ENCODE results near the gene OTUD7B. TPM values are rescaled to one million over a fixed set of nuclear protein-coding genes. Genes with fewer than 3 reads are reported as not detected.
"Not testable (repeated sequence)": the region's sequence is repeated elsewhere in the genome, so short reads cannot be mapped to it uniquely, and the experiment has no call there.

Gene OTUD7B
- total and polyA plus RNA-seq, 2 experiments from 2014 or later = 3.6 to 17.8 TPM

DNA sequence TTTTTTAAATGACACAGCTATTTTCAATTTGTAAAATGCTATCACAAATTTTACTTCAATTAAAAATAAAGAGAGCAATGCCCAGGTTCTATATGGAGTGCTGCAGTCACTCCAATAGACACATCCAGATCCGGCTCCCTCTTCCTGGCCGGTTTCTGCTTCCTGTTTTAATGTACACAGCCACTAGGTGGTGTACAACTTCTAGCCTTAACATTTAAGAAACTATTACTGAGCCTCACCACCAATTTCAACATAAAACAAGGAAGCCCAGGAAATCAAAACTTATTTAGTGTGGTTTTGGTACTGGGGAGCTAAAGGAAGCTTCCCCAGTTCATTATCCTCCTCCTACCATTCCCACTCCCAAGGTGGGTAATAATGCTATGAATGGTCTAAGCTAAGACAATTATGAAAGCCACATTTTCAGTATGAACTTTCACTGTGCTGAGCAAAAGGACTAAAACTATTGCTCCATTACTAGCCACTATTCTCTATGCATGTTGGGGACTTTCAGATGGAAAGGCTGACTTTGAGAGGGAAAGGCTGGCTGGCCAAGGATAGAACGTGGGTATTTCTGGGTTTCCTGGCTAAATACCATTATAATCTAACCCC lies 48.4 kb downstream of the OTUD7B start:
- WGBS (ENCODE audit: low lambda C conversion rate, missing lambda C conversion rate) = 31% methylated on average over 3 of the region's 3 CpGs
- H3K4me3 ChIP-seq = no peak overlapping the region
- no peaks in the 10 kb centered on the region for H4K20me1 ChIP-seq (ENCODE audit: insufficient read depth, poor library complexity, severe bottlenecking)
- no peaks in the 10 kb centered on the region for H3K4me1 ChIP-seq (ENCODE audit: insufficient read depth)
- H2AFZ ChIP-seq = no peak overlapping the region
- H3K27ac ChIP-seq = peak overlapping the region; percentile 17
- H3K79me2 ChIP-seq = no peaks in the 10 kb centered on the region
- H3K27me3 ChIP-seq = no peaks in the 10 kb centered on the region
- no peaks in the 10 kb centered on the region for H3K9me3 ChIP-seq (ENCODE audit: low read depth)
- H3K4me2 ChIP-seq = no peak overlapping the region
- peaks cover 5% of the 10 kb centered on the region for H3K36me3 ChIP-seq (replicated peaks; ENCODE audit: insufficient read depth, low read depth)
- H3K9me2 ChIP-seq (replicated peaks; ENCODE audit: insufficient read depth) = no peaks in the 10 kb centered on the region
- peak; percentile 81 for DNase-seq (ENCODE audit: low spot score)
- no peak for TF ChIP-seq EZH2phosphoT487 (IDR thresholded peaks at IDR 0.05; ENCODE audit: low read depth, severe bottlenecking, unreplicated experiment)
- TF ChIP-seq, protein P1, sequence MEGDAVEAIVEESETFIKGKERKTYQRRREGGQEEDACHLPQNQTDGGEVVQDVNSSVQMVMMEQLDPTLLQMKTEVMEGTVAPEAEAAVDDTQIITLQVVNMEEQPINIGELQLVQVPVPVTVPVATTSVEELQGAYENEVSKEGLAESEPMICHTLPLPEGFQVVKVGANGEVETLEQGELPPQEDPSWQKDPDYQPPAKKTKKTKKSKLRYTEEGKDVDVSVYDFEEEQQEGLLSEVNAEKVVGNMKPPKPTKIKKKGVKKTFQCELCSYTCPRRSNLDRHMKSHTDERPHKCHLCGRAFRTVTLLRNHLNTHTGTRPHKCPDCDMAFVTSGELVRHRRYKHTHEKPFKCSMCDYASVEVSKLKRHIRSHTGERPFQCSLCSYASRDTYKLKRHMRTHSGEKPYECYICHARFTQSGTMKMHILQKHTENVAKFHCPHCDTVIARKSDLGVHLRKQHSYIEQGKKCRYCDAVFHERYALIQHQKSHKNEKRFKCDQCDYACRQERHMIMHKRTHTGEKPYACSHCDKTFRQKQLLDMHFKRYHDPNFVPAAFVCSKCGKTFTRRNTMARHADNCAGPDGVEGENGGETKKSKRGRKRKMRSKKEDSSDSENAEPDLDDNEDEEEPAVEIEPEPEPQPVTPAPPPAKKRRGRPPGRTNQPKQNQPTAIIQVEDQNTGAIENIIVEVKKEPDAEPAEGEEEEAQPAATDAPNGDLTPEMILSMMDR (IDR thresholded peaks at IDR 0.05; ENCODE audit: poor library complexity) = peak; percentile 78

DNA sequence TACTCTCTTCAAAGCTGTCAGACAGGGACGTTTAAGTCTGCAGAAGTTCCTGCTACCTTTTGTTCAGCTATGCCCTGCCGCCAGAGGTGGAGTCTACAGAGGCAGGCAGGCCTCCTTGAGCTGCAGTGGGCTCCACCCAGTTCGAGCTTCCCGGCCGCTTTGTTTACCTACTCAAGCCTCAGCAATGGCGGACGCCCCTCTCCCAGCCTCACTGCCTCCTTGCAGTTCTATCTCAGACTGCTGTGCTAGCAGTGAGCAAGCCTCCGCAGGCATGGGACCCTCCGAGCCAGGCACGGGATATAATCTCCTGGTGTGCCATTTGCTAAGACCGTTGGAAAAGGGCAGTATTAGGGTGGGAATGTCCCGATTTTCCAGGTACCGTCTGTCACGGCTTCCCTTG lies 53.0 kb downstream of the OTUD7B start:
- H3K36me3 ChIP-seq (replicated peaks; ENCODE audit: insufficient read depth, low read depth); H3K9me2 ChIP-seq (replicated peaks; ENCODE audit: insufficient read depth); H3K9me3 ChIP-seq (ENCODE audit: low read depth); H3K4me3 ChIP-seq; H3K4me1 ChIP-seq (ENCODE audit: insufficient read depth); H3K27me3 ChIP-seq; H2AFZ ChIP-seq; DNase-seq (ENCODE audit: low spot score); H3K4me2 ChIP-seq; H3K79me2 ChIP-seq; H3K27ac ChIP-seq; H4K20me1 ChIP-seq (ENCODE audit: insufficient read depth, poor library complexity, severe bottlenecking): not testable (repeated sequence)
- 98% methylated on average over 14 of the region's 14 CpGs for WGBS (ENCODE audit: low lambda C conversion rate, missing lambda C conversion rate)

GRCh38 chr1:149949911-149950310 lies 60.6 kb downstream of the OTUD7B start:
- no peaks in the 10 kb centered on the region for H3K9me3 ChIP-seq (ENCODE audit: low read depth)
- WGBS (ENCODE audit: low lambda C conversion rate, missing lambda C conversion rate) = 80% methylated on average over 6 of the region's 6 CpGs
- DNase-seq (ENCODE audit: low spot score) = no peak
- H3K27ac ChIP-seq = no peak overlapping the region
- no peak overlapping the region for H3K4me3 ChIP-seq
- no peak for TF ChIP-seq EZH2 (IDR thresholded peaks at IDR 0.05; ENCODE audit: borderline replicate concordance)
- TF ChIP-seq, protein P1 (IDR thresholded peaks at IDR 0.05; ENCODE audit: poor library complexity) = no peak
- no peak for TF ChIP-seq EZH2phosphoT487 (IDR thresholded peaks at IDR 0.05; ENCODE audit: low read depth, severe bottlenecking, unreplicated experiment)
- H2AFZ ChIP-seq = no peak overlapping the region
- no peaks in the 10 kb centered on the region for H3K27me3 ChIP-seq
- H3K4me1 ChIP-seq (ENCODE audit: insufficient read depth) = no peaks in the 10 kb centered on the region
- H3K36me3 ChIP-seq (replicated peaks; ENCODE audit: insufficient read depth, low read depth) = no peaks in the 10 kb centered on the region
- H3K79me2 ChIP-seq = no peaks in the 10 kb centered on the region
- no peaks in the 10 kb centered on the region for H3K9me2 ChIP-seq (replicated peaks; ENCODE audit: insufficient read depth)
- no peaks in the 10 kb centered on the region for H4K20me1 ChIP-seq (ENCODE audit: insufficient read depth, poor library complexity, severe bottlenecking)
- H3K4me2 ChIP-seq = no peak overlapping the region

DNA sequence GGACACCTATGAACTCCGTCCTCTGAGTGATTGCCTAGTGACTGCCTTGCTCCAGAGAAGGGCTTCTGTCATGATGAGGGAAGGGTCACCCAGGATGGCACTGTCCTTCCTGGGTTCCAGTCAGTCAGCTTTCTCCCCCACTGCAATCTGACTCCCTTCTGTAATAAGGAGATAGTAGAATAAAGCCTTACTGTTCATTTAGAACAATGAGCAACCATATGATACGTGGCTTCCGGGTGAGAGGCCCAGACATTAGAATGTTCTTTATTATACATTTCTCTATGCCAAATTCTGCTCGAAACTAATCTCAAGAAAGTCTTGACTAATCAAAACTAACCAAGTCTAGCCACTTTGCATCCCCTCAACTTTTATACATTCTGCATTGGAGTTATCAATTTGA lies 65.3 kb downstream of the OTUD7B start:
- DNase-seq (ENCODE audit: low spot score) = no peak
- no peak for TF ChIP-seq EZH2 (IDR thresholded peaks at IDR 0.05; ENCODE audit: borderline replicate concordance)
- TF ChIP-seq, protein P1 (IDR thresholded peaks at IDR 0.05; ENCODE audit: poor library complexity) = no peak
- TF ChIP-seq EZH2phosphoT487 (IDR thresholded peaks at IDR 0.05; ENCODE audit: low read depth, severe bottlenecking, unreplicated experiment) = no peak
- H3K9me3 ChIP-seq (ENCODE audit: low read depth) = no peaks in the 10 kb centered on the region
- no peak overlapping the region for H3K4me3 ChIP-seq
- no peaks in the 10 kb centered on the region for H3K4me1 ChIP-seq (ENCODE audit: insufficient read depth)
- no peak overlapping the region for H3K4me2 ChIP-seq
- no peak overlapping the region for H3K27ac ChIP-seq
- no peaks in the 10 kb centered on the region for H3K36me3 ChIP-seq (replicated peaks; ENCODE audit: insufficient read depth, low read depth)
- WGBS (ENCODE audit: low lambda C conversion rate, missing lambda C conversion rate) = 95% methylated on average over 4 of the region's 4 CpGs
- no peak overlapping the region for H2AFZ ChIP-seq
- H3K27me3 ChIP-seq = no peaks in the 10 kb centered on the region
- H3K79me2 ChIP-seq = peaks cover 4% of the 10 kb centered on the region
- H4K20me1 ChIP-seq (ENCODE audit: insufficient read depth, poor library complexity, severe bottlenecking) = no peaks in the 10 kb centered on the region
- no peaks in the 10 kb centered on the region for H3K9me2 ChIP-seq (replicated peaks; ENCODE audit: insufficient read depth)
